EL (cell line): ENCODE data around the gene PDIA5.

Experiments
- DNase-seq: peaks from one replicate; pipeline ENCODE4 v3.0.0-alpha.2; 2016

PDIA5 gene

DNA sequence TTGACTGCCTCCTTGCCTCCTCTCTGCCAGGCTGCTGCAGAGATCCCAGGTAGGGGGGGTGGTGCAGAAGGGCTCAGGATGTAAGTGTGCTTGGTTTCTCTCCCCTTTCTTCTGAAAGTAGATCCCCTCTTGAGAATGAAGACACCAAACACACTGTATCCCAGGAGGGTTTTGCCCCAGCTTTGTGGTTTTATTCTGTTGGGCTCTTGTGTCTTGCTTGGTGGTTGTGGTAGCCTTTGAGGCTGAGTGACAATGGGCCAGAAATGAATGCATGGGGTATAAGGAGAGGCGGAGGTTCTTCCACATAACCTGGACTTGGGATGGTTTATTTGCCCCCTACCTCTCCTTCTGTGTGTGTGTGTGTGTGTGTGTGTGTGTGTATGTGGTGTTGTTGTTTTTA, 5.7 kb downstream of the PDIA5 start:
- DNase-seq, result no peak

DNA sequence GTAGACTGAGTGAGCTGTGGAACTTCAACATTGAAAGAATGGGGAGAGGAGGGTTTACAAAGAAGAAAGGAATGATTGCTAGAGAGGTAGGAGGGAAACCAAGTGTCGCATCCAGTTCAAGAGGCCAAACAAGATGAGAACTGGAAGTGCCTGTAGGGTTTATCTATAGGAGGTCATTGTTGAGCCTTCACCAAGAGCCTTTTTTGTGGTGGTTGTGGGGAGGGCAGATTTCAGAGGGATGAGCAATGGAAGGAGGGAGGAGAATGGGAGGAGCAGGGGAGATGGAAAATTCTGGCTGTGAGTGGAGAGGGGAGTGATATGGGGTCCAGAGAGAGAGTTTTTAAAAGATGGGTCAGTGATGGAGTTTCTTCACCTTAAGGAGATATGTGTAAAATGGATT, 8.5 kb downstream of the PDIA5 start:
- peak; percentile 23 for DNase-seq

DNA sequence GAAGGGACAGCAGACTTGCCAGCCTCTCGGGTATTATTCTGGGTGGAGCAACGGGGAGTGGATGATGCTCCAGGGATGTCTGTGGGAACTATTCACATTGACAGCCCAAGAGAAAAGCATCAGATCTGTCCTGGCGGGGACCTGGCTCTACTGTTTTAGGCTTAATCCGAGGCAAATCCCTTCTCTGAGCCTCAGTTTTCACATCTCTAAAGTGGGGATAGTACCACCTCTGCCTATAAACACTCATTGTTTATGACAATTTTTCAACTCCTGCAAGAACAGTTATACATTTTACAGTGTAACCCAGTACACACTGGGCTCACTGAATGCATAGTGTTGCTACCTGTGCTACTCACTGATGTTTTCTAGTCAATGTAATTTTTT, 9.3 kb downstream of the PDIA5 start:
- no peak for DNase-seq

DNA sequence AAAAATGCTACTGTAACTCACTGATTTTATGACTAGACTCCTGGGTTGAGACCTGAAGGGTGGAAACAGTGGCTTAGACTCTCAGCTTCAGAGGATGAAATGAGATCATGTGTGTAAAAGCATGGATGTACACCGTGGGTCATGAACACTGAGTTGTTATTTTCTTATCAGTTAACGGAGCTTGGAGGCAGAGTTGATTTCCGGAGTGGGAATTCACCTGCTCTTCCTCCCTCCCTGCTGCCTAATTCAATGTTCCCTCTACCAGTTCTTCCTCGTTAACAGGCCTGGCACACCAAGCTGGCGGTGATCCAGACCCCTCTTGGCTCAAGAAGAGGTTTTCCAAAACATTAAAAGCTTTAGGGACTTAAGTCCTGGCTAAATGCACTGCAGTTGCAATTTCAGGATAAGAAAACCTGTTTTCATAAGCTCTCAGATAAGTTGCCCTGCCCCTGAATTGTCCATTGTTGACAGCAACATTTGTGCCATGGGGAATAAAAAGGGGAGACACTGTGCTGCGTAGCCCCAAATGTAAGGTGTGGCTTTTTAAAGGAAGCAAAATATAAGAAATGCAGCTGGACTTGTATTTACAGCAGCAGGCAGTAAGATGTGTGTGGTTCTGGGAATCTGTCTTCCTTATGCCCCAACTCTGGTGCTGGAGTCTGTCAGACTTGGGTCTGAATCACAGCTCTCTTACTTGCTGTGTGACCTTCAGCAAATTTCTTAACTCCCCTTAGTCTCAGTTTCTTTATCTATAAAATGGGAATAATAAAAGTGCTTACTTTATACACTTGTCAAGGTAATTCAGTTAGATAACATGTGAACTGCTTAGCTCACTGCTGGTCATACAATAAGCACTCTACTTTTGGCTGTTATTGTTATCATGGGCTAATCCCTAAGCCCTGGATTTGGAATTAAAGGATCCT, 9.9 kb downstream of the PDIA5 start:
- no peak for DNase-seq

DNA sequence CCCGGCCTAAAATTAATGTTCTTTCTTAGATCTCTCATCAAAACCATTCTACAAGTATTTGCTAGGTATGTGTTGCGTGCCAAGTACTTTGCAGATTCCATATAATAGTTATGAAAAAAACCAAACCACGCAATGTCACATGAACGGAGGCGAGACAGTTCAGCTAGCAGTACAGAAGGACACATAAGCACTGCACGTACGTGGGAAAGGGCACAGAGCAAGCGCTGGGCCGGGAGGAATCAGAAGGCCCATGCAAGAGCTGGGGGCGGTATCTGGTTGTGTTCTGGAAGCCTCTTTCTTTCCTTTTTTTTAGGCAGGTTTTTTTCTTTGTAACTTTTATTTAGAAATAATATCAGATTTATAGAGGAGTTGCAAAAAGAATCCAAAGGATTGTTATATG, 11.3 kb downstream of the PDIA5 start:
- no peak for DNase-seq

DNA sequence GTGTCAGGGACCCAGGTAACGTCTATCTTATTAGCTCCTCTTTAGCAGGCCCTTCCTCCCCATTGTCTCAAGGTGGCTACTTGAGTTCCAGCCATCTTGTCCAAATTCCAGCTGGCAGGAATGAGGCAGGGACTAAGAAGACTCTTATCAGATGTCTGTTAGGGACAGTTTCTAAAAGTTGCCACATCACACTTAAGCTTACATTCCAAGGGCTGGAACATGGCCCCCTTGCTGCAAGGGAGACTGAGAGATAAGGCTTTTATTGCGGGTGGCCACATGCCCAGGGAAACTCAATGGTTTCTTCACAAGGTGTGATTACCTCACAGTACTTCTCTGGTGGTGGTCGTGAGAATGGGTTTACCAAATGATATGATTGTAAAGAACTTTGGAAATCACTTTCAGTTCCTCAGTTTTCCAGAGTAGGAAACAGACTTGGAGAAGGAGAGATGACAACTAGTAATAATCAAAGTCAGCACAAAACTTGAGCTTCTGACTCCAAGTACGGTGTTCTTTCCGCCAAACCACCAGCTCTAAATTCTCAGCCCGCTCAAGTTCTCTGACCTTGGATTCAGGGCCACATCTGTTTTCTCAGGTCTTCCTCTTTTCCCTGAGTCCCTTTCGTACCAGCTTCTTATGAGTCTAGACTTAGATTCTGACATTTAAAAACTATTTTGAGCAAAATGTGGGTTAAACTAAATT, 14.2 kb downstream of the PDIA5 start:
- DNase-seq, result no peak

DNA sequence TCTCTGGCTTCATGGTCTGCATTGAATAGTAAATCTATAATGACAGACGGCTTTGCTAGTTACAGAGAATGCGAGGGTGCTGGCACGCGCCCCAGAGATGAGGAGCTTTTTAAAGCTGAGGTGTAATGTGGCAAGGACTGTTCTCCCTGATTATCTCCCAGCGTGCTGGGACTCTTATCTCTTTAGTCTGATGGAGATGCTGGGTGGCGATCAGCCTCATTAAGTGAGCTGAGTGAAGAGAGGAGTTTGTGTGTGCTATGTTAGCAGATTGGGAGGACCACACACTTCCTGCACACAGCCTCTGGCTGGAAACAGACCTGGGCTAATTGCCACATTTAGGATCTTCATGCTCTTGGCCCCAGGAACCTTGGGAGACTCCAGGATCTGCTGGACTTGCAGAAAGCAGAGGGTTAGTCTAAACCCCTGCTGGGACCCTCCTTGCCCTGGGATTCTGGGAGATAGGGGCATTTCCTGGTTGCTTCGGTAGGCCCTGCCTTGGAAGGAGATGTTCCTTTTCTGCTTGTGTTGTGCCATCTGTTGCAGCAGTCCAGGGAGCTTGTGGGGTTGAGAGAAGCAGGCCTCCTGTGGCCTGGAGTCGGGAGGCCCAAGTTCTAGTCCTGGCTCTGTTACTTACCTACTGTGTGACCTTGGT, 15.0 kb downstream of the PDIA5 start:
- no peak for DNase-seq

DNA sequence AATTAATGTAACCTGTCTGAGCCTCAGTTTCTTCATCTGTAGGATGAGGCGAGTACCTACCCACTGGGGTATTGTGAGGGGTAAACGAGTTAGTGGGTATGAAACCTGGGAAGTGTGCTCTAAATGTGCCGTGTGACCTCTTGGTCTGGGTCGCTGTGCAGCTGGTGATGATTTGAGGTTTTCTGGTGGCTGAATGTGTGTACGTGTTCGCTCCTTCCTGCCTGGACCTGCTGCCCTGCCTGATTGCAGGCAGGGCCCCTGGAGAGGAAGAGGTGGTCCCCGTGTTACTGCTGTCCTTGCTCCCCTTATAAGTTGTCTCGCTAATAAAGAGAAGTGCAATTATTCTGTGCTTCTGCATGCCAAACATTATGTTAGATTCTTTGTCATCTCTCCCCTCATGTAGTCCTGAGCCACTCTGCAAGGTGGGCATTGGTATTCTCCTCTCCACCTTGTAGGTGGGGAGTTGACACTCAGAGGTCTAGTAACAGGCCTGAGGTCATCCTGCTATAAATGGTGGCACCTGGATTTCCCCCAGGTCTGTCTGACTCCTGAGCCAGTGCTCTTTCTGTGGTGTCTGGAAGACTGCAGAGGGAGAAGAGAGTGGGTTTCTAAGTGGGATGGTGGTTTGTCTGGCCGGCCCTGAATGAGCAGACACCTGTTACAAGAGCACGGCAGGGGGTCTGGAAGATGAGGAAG, 15.7 kb downstream of the PDIA5 start:
- DNase-seq, result no peak

DNA sequence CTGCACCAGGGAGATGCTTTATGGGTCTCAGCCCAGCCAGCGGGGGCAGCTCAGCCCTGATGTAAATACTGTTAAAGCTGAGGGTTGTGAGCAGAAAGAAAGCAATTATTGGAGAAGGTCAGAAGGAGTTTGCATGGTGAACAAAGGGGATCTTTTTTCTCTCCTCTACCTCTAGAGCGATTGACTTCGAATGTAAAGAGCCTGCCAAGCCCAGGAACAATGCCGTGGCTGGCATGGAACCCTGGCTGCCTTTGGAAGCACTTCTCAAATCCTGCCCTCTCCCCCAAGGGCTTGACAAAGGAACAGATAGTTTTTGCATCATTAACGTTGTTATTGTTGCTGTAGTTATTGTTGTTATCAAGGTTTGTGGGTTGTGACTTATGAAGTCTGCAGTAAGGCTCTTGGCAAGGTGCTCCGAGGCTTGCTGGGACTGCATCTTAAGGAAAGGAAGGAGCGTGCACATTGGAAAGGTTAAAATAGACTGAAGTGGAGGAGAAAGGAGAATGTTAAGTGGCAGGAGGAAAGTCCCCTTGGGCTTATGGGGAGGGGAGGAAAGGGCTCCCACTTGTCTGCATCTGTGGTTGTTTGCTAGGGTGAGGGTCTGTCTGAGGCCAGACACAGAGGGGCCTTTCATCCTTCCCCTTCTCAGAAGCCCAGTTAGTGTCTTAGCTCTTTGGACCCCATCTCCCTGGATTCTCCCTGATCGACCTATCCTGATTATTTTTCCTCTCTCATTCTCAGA, 16.7 kb downstream of the PDIA5 start:
- no peak for DNase-seq

DNA sequence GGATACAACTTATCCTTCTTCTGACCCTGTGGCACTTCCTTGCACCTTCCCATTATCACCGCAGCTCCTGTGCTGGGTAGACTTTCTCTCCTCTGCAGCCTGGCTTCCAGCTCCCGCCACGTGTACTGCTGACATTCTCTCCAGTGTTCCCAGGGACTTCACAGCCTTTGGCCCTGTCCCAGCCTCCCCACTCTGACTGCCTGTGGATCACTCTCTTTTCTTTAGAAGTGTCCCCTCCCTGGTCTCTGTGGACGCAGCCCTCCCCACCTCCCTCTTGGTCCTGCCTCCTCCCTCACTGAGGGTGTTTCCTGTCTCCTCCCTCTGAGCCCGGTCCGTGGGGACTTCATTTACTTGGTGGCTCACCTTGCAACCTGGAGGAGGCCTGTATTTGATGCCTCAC, 17.4 kb downstream of the PDIA5 start:
- no peak for DNase-seq

DNA sequence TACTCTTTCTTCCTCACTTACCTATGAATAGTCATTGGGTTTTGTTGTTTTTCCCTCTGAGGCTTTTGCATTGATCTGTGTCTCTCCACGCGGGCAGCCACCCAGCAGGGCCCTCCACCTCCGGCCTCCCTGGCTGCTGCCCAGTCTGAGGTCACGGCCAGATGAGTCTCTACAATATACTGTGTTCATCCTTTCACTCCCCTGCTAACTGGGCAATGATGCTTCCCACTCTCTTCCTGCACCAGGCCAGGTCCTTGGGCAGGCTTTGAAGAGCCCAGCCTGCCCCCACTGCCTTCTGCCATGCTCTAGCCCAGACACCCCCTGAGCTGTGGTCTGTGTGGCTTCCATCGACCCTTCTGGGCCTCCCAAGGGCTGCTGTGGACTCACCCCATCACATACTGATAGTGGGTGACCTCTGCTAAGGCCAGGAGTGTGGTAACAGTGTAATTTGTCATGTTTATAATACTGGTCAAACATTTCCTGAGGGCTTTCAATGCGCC, 18.0 kb downstream of the PDIA5 start:
- DNase-seq, result peak; percentile 30

DNA sequence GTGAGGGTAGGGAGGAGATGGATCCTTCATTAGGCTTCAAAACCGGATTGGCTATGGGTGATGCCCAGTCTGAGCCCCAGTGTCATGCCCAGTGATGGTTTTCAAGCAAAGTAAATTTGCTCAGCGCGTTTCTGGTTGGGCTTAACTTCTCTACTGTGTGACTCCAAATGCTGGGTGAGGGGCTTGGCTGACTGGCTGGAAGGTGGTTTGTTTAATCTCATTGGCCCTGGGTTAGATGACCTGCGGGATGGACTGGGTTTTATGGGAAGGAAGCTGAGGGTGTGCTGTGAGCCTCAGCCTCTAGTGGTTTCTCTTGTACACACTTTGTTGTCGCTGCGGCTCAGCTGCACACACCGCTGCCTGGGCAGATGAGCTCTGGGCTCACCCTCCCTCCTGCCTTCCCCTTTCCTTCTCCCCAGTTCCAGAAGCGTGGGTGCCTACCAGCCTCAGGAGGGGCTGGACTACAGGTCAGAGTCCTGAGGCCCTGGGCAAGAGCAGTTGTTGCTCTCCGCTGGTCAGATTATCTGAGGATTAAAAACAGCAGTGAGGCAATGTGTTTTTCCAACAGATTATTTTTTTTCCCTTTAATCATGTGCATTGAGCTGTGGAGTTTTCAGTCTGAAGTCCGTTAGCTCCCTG, 18.6 kb downstream of the PDIA5 start:
- no peak for DNase-seq

DNA sequence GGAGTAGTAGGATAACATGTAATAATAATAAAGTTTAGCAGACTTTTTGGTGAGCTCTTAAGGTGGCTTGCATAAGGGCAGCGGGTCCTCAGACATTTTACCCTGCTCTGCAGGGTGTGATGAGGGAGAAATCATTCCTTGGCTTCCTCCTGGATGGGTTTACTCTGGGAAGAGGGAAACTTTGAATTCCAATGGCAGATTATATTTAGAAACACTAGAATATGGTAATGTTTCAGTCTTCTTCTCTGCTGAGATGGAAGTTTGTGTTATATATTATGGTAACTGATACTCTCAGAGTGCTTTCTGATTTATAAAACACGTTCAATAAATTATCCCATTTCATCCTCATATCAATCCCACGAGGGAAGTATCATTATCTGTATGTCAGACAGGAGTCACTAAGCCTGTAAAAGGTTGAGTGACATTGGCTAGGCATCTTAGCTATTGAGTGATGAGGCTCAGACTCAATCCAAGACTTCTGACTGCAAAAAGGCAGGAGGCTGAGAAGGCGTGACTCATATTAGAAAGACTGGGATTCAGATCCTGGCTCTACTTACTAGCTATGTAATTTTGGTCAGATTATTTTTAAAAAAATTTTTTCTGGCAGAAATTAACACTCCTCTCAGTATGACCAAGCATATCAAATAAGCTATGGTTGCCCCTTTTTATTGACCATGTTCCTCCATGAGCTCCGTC, 19.3 kb downstream of the PDIA5 start:
- no peak for DNase-seq

DNA sequence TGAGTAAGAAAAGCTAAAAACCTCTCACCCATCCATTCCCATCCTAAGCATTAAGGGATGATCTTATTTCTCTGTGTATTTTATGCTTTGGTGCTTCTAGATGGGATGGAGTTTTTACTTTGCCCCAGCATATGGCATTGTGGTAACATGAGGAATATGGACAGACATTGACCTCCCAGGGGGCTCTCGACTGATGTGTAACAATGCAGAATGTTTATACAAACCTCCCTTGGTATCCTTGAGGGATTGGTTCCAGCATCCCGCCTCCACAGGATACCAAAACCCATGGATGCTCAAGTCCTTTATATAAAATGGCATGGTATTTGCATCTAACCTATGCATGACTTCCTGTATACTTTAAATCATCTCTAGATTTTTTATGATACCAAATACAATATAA, 21.6 kb downstream of the PDIA5 start:
- no peak for DNase-seq

DNA sequence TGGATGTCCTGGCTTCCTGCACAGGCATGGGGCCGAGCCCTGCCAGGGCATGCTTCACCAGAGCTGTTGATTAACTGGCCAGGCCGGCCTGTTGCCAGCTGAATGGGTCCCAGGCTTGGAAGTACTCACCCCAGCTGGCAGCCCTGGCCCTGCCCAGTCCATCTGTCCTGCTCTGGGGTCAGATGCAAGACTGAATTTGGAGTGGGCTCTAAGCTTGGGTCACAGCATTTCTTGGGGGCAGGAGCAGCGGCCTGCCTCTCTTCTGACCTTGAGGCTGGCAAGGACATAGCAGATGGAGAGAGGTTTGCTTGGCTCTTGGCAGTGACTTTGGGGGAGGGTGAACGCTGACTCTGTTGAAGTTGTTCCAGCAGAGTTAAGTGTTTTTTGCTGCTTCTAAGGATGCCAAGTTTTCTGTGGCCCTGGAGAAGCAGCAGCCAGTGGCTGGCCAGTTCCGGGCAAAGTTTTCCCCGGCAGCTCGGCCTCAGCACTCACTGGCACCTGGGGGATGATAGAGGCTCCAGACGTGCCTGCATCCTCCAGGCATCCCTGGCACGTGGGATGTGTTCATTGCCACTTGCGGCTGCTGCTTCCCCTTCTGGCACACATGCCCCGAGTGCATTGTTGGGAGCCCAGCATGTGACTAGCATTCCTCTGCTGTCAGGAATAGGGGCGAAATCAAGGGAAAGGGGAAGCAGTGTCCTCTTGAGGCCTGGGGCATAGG, 22.9 kb downstream of the PDIA5 start:
- no peak for DNase-seq

DNA sequence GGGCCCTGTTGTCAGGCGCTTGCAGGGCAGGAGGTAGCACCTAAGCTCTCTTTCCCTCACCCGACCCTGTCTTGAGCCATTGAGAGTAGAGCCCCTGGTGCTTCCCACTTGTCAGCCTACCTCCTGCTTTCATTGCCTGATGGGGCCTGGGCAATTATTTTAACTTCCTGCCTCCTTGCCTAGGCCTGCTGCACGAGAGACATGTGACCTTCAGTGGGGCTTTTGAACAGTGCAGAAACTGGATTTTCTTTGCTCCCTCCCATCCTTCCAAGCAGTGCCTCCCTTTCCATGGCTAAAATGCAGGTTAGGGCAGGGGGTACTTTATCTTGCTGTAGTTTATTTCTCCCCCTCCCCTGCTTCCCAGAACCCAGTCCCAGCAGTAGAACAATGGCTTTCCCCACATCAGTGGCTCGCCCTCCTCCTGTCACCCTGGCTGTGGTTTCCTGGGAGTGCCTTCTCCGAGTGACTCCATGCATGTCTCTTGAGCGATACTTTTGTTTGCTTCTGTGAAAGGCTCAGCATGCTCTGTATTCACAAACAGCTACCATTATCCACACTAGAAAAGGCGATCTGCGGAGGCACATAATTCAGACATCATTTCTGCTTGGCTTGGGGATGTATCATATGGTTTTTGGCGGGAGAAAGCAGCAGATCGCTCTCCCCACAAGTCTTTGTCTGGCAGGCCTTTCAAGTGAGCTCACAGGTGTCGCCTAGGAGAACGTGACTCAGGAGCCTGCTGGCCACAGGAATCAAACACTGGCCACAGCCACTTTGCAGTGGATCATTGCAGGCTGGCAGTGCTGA, 24.1 kb downstream of the PDIA5 start:
- DNase-seq, result no peak

DNA sequence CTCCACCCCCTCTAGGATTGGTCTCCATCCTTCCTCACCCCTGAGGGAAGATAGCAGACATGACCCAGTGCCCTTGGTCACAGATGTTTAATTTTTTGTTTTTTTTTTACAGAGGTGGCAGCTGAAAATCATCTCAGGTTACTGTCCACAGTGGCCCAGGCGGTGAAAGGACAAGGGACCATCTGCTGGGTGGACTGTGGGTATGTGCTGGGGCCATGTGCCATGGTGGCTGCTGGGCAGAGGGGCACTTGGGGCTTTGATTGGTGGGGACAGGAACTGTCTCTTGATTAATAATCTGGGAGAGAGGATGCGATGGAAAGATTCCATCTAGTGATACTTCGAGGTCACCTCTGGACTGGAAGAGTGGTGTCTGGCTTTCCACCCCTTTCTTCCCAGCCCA, 25.4 kb downstream of the PDIA5 start:
- DNase-seq, result no peak

DNA sequence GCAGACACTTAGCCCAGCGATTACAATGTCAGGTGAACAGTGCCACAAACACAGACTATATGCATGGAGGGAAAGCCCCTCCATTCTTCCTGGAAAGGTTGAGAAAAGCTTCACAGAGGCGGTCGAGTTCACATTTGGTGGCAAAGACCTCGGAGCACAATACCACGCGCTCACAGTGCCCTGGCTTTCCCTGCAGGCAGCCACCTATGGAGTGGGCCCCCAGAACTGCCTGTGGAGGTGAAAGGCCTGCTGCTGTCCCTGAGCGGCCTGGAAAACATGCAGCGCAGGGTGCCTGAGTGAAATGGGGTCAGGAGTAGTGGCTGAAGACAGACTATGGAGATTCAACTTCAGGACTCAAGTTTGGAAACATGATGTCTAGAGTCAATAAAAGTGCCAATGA, 26.9 kb downstream of the PDIA5 start:
- no peak for DNase-seq

DNA sequence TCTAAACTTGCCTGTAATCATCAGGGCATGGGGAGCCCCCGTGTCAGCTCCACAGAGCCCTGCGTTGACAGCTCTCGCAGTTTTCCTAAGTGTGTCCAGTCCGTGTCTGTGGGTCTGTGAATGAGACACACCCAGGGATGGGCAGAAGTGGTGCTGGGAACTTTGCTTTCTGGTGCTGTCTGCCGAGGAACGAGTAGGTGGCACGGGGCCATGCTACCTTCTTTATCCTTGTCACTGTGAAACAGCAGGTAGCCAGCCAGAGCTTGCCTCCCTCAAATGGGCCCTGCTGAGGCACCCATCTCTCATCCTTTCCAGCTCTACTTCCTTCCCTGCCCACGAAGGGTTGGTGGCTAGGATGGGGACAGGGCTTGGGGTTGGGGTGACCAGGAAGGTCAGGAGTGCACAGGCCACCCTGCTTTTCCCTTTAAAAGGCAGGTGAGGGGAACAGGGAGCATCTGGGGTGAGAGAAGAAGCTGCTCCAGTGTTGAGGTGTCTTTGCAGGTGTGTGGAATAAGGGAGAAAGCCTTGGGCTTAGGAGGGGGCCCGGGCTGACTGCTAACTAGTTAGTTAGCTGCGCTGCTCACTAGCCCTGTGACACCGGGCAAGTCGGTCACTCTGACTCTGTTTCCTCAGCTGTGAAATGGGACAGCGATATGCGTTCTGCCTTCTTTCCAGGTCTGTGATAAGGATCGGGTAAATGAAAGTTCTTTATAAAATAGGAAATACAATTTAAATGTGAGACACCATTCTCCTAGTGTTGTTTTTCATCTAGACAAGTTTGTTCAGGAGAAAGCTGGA, 27.9 kb downstream of the PDIA5 start:
- DNase-seq, result no peak
